K562 (cell line): Measurements from ENCODE around the gene SKAP2. TPM values are rescaled to one million over a fixed set of nuclear protein-coding genes. Genes with fewer than 3 reads are reported as not detected.

Experiments
- ATAC-seq: fragments of 200-7000 bp; cut with Tn5 transposase; 3 replicates; pipeline ENCODE4 v1.9.1; 2020; ENCODE audit warnings: moderate library complexity
- BruUV-seq: library from RNA; stranded (reverse); fragments of 400-500 nt; replicated peaks from 2 replicates; lab custom pipeline; 2021; lab: Mats Ljungman, UMichigan
- CTCF ChIA-PET: fragments of 300-600 bp; formaldehyde crosslinking; extraction: SDS; loops from one replicate; lab custom pipeline; 2021; ENCODE audit warnings: low intra/inter-chr PET ratio; lab: Yijun Ruan, JAX
- POLR2A ChIA-PET: fragments of 300-600, 350-650 bp; sonication (Branson Sonifier 250); formaldehyde crosslinking; extraction: SDS; loops from one replicate; lab custom pipeline; 2021; ENCODE audit warnings: antibody characterized with exemption, inconsistent platforms; lab: Yijun Ruan, JAX
- DNase-seq, 4 experiments: peaks; one replicate each; pipeline versions ENCODE4 v3.0.0 to v3.0.0-alpha.2; 2011 to 2018; ENCODE audit warnings: low spot score in 3 of 4, mixed read lengths in 3 of 4; ENCODE audit errors: extremely low read depth in 1 of 4
- FAIRE-seq: peaks from 2 replicates; lab custom pipeline; 2011; peaks lifted over from hg19 to GRCh38; lab: Jason Lieb, UNC
- H2AFZ ChIP-seq: 2 replicates; pipeline ENCODE4 v1.6.0; 2011; ENCODE audit warnings: low read depth, low read length, control low read depth, inconsistent platforms
- H3K27ac ChIP-seq: fragments of 200-600 bp; 3 replicates; pipeline ENCODE4 v1.8.0; 2011; ENCODE audit warnings: low read depth, mild to moderate bottlenecking, control low read depth, inconsistent platforms, low read length, moderate library complexity, mixed read lengths; ENCODE audit errors: extremely low read depth
- H3K27me3 ChIP-seq, 2 experiments: fragments of 300-600 bp in 1 of 2; 2 replicates in 1 of 2; 3 replicates in 1 of 2; pipeline versions ENCODE4 v1.6.0 to v1.8.0; 2011; ENCODE audit warnings: inconsistent platforms in 2 of 2, low read length in 2 of 2, mild to moderate bottlenecking in 1 of 2, mixed read lengths in 1 of 2, moderate library complexity in 1 of 2; ENCODE audit not compliant: control insufficient read depth in 2 of 2, insufficient read depth in 2 of 2
- H3K36me3 ChIP-seq: fragments of 300-600 bp; 3 replicates; pipeline ENCODE4 v1.8.0; 2011; ENCODE audit warnings: mild to moderate bottlenecking, low read length, inconsistent platforms; ENCODE audit not compliant: control insufficient read depth, insufficient read depth
- H3K4me1 ChIP-seq, 2 experiments: fragments of 200-600 bp in 1 of 2; replicated peaks in 1 of 2; 2 replicates in 1 of 2; 3 replicates in 1 of 2; pipeline versions ENCODE4 v1.5.1 to v1.8.0; 2011; ENCODE audit warnings: inconsistent platforms in 2 of 2, low read length in 2 of 2, mild to moderate bottlenecking in 1 of 2, mixed read lengths in 1 of 2, moderate library complexity in 1 of 2; ENCODE audit not compliant: control insufficient read depth in 2 of 2, insufficient read depth in 2 of 2
- H3K4me2 ChIP-seq: 2 replicates; pipeline ENCODE4 v1.6.1; 2011; ENCODE audit warnings: low read length, control low read depth, inconsistent platforms, mixed read lengths; ENCODE audit not compliant: insufficient read depth
- H3K4me3 ChIP-seq: fragments of 200-600 bp; sonication (generic), shearing (Covaris generic); 2 replicates; pipeline ENCODE4 v1.5.1; 2016; ENCODE audit warnings: control low read depth, inconsistent platforms
- H3K79me2 ChIP-seq: fragments of 200-600 bp; 3 replicates; pipeline ENCODE4 v1.8.0; 2011; ENCODE audit warnings: low read length, inconsistent platforms; ENCODE audit not compliant: control insufficient read depth, insufficient read depth
- H3K9ac ChIP-seq, 2 experiments: 2 replicates each; pipeline versions ENCODE4 v1.6.0 to v1.6.1; 2011; ENCODE audit warnings: low read depth in 2 of 2, low read length in 2 of 2, control low read depth in 1 of 2, inconsistent platforms in 1 of 2, mild to moderate bottlenecking in 1 of 2, mixed read lengths in 1 of 2; ENCODE audit not compliant: insufficient read depth in 1 of 2
- H3K9me1 ChIP-seq: one replicate; pipeline ENCODE4 v1.6.0; 2011; ENCODE audit warnings: inconsistent platforms, mild to moderate bottlenecking, low read length, moderate library complexity; ENCODE audit not compliant: control insufficient read depth, insufficient read depth
- H3K9me3 ChIP-seq: replicated peaks from 2 replicates; pipeline ENCODE4 v1.5.1; 2011; ENCODE audit warnings: low read depth, low read length, inconsistent platforms; ENCODE audit not compliant: control insufficient read depth, insufficient read depth
- H4K20me1 ChIP-seq: replicated peaks from 2 replicates; pipeline ENCODE4 v1.6.1; 2011; ENCODE audit warnings: low read length, inconsistent platforms, mixed read lengths; ENCODE audit not compliant: control insufficient read depth, insufficient read depth
- EP400 ChIP-seq: fragments of 450-650 bp; IDR thresholded peaks from 2 replicates; pipeline ENCODE4 v1.6.1; 2017; ENCODE audit warnings: antibody characterized with exemption, mild to moderate bottlenecking, moderate library complexity
- IRF2 ChIP-seq: sonication (generic); formaldehyde crosslinking; IDR thresholded peaks from 2 replicates; pipeline ENCODE4 v1.8.1; 2022; ENCODE audit warnings: mild to moderate bottlenecking, missing genetic modification reagents
- POLR2A ChIP-seq: fragments of 450-650 bp; conservative IDR thresholded peaks from 2 replicates; pipeline ENCODE4 v1.6.1; 2016
- POLR2B ChIP-seq: fragments of 450-650 bp; IDR thresholded peaks from 2 replicates; pipeline ENCODE4 v1.6.1; 2018; ENCODE audit warnings: low read depth; ENCODE audit not compliant: partially characterized antibody
- RBFOX2 ChIP-seq: fragments of 200-400 bp; formaldehyde crosslinking; IDR thresholded peaks from 2 replicates; pipeline ENCODE4 v1.6.1; 2017; ENCODE audit warnings: low read depth, mild to moderate bottlenecking, low read length, moderate library complexity
- SPI1 ChIP-seq: IDR thresholded peaks from 2 replicates; pipeline ENCODE4 v1.6.1; 2011; ENCODE audit warnings: low read depth, low read length, control low read depth, borderline replicate concordance
- TBP ChIP-seq: optimal IDR thresholded peaks from 2 replicates; pipeline ENCODE3; 2011; ENCODE audit warnings: low read depth, low read length, improper control_type of control experiment
- WGBS: fragments of 100-300 bp; shearing (Covaris generic); methylation state at CpG from one replicate; pipeline ENCODE4 v1.1.6; 2016; ENCODE audit warnings: low coverage, mixed read lengths; ENCODE audit not compliant: insufficient coverage; ENCODE audit errors: missing lambda C conversion rate; 5-methylcytosine and 5-hydroxymethylcytosine counted together
- in situ Hi-C: fragments of 300-500 bp; cut with MboI; formaldehyde crosslinking; loops from 4 replicates; pipeline ENCODE4 v1.15.0; 2018; ENCODE audit warnings: inconsistent platforms, mixed read lengths
- intact Hi-C: fragments of 100-400 bp; cut with micrococcal nuclease; formaldehyde crosslinking; loops from 2 replicates; pipeline ENCODE4 v1.14.2; 2022
- polyA plus RNA-seq, 8 experiments: library from polyadenylated mRNA; depleted of rRNA in 4 of 8; stranded (reverse) in 5 of 8; unstranded in 3 of 8; fragments of >200 nt; fragmentation: Nextera tagmentation in 2 of 8; fragmentation: Illumina TruSeq in 1 of 8; extraction: Ambion mirVana in 2 of 8; extraction: Trizol in 1 of 8; gene quantifications; 2 replicates each; pipeline versions ENCODE4 v1.2.1 to v1.2.3, GENCODE V29; 2011 to 2014; ENCODE audit warnings: inconsistent platforms in 1 of 8, missing spikeins in 1 of 8
- total RNA-seq, 7 experiments: library from RNA; depleted of rRNA in 6 of 7; stranded (reverse); fragments of >200 nt in 6 of 7; fragmentation: Illumina TruSeq in 2 of 7; extraction: Trizol in 2 of 7; gene quantifications; 2 replicates each; pipeline versions ENCODE4 v1.2.1 to v1.2.3, GENCODE V29; 2011 to 2021; ENCODE audit warnings: low replicate concordance in 1 of 7
- TF ChIP-seq, protein P1 (sequence below): fragments of 450-650 bp; IDR thresholded peaks from 2 replicates; pipeline ENCODE4 v1.6.1; 2016; ENCODE audit warnings: mild to moderate bottlenecking, moderate library complexity
- TF ChIP-seq, protein P2 (sequence below), 2 experiments: IDR thresholded peaks; 2 replicates each; pipeline ENCODE4 v1.6.1; 2011; ENCODE audit warnings: borderline replicate concordance in 1 of 2, control low read depth in 1 of 2, low read depth in 1 of 2, low read length in 1 of 2, mild to moderate bottlenecking in 1 of 2, mixed read lengths in 1 of 2, moderate library complexity in 1 of 2; ENCODE audit not compliant: insufficient read depth in 1 of 2, insufficient read length in 1 of 2, poor library complexity in 1 of 2, severe bottlenecking in 1 of 2; ENCODE audit errors: extremely low read depth in 1 of 2

Gene SKAP2
- total and polyA plus RNA-seq, 9 of the 15 experiments (the other 6 are each of a cell fraction or from before 2014, with no cell fraction given), result 4.2 to 11.7 (median 8.3) TPM

DNA sequence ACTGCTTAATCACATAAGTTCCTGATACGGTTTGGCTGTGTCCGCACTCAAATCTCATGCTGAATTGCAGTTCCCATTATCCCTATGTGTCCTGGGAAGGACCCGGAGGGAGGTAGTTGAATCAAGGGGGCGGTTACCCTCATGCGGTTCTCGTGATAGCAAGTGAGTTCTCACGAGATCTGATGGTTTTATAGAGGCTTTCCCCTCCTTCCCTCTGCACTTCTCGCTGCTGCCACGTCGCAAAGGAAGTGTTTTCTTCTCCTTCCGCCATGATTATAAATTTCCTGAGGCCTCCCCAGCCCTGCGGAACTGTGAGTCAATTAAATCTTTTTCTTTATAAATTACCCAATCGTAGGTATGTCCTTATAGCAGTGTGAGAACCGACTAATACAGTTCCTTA is 226.2 kb downstream of the SKAP2 start:
- Histone ChIP-seq H3K36me3 (peaks cover 6% of the 10 kb centered on the region; the same call in 2 of the 3 replicates), H4K20me1 (no peaks in the 10 kb centered on the region), H3K4me2 (peak overlapping the region; percentile 79), H3K27me3 (peaks cover 0 to 28% of the 10 kb centered on the region in 2 experiments; a peak in 4 of 5 replicates), H3K9me3 (no peaks in the 10 kb centered on the region; the same call in 1 of the 2 replicates), H3K4me3 (peak overlapping the region; percentile 37), H2AFZ (peak overlapping the region; percentile 74), H3K27ac (peak overlapping the region; percentile 21; the same call in 1 of the 3 replicates), H3K79me2 (0 out of 3 replicates have a peak, but pooled peaks cover 6% of the 10 kb centered on the region), H3K4me1 (no peaks in the 10 kb centered on the region), H3K9me1 (no peaks in the 10 kb centered on the region), H3K9ac (peak overlapping the region in 1 of 2 experiments; percentile 63; a peak in 3 of 4 replicates)
- ChIA-PET POLR2A (no interaction called here), CTCF (no interaction called here)
- intact Hi-C loops (no loop called here), in situ Hi-C loops (no loop called here)
- 5% methylated on average over 14 of the region's 14 CpGs for WGBS
- peak; percentile 42 for FAIRE-seq
- DNase-seq, result peak in 1 of 4 experiments; percentile 36
- peak; percentile 87 for ATAC-seq
- no TSS peak for BruUV-seq
- TF ChIP-seq POLR2A (peak; percentile 67), IRF2 (CRISPR knock-in tag) (no peak), RBFOX2 (peak; percentile 36), POLR2B (peak; percentile 52), TBP (peak; percentile 74), EP400 (peak; percentile 49), SPI1 (0 out of 2 replicates have a peak, but pooled peaks have one; percentile 20)
- TF ChIP-seq, protein P1, sequence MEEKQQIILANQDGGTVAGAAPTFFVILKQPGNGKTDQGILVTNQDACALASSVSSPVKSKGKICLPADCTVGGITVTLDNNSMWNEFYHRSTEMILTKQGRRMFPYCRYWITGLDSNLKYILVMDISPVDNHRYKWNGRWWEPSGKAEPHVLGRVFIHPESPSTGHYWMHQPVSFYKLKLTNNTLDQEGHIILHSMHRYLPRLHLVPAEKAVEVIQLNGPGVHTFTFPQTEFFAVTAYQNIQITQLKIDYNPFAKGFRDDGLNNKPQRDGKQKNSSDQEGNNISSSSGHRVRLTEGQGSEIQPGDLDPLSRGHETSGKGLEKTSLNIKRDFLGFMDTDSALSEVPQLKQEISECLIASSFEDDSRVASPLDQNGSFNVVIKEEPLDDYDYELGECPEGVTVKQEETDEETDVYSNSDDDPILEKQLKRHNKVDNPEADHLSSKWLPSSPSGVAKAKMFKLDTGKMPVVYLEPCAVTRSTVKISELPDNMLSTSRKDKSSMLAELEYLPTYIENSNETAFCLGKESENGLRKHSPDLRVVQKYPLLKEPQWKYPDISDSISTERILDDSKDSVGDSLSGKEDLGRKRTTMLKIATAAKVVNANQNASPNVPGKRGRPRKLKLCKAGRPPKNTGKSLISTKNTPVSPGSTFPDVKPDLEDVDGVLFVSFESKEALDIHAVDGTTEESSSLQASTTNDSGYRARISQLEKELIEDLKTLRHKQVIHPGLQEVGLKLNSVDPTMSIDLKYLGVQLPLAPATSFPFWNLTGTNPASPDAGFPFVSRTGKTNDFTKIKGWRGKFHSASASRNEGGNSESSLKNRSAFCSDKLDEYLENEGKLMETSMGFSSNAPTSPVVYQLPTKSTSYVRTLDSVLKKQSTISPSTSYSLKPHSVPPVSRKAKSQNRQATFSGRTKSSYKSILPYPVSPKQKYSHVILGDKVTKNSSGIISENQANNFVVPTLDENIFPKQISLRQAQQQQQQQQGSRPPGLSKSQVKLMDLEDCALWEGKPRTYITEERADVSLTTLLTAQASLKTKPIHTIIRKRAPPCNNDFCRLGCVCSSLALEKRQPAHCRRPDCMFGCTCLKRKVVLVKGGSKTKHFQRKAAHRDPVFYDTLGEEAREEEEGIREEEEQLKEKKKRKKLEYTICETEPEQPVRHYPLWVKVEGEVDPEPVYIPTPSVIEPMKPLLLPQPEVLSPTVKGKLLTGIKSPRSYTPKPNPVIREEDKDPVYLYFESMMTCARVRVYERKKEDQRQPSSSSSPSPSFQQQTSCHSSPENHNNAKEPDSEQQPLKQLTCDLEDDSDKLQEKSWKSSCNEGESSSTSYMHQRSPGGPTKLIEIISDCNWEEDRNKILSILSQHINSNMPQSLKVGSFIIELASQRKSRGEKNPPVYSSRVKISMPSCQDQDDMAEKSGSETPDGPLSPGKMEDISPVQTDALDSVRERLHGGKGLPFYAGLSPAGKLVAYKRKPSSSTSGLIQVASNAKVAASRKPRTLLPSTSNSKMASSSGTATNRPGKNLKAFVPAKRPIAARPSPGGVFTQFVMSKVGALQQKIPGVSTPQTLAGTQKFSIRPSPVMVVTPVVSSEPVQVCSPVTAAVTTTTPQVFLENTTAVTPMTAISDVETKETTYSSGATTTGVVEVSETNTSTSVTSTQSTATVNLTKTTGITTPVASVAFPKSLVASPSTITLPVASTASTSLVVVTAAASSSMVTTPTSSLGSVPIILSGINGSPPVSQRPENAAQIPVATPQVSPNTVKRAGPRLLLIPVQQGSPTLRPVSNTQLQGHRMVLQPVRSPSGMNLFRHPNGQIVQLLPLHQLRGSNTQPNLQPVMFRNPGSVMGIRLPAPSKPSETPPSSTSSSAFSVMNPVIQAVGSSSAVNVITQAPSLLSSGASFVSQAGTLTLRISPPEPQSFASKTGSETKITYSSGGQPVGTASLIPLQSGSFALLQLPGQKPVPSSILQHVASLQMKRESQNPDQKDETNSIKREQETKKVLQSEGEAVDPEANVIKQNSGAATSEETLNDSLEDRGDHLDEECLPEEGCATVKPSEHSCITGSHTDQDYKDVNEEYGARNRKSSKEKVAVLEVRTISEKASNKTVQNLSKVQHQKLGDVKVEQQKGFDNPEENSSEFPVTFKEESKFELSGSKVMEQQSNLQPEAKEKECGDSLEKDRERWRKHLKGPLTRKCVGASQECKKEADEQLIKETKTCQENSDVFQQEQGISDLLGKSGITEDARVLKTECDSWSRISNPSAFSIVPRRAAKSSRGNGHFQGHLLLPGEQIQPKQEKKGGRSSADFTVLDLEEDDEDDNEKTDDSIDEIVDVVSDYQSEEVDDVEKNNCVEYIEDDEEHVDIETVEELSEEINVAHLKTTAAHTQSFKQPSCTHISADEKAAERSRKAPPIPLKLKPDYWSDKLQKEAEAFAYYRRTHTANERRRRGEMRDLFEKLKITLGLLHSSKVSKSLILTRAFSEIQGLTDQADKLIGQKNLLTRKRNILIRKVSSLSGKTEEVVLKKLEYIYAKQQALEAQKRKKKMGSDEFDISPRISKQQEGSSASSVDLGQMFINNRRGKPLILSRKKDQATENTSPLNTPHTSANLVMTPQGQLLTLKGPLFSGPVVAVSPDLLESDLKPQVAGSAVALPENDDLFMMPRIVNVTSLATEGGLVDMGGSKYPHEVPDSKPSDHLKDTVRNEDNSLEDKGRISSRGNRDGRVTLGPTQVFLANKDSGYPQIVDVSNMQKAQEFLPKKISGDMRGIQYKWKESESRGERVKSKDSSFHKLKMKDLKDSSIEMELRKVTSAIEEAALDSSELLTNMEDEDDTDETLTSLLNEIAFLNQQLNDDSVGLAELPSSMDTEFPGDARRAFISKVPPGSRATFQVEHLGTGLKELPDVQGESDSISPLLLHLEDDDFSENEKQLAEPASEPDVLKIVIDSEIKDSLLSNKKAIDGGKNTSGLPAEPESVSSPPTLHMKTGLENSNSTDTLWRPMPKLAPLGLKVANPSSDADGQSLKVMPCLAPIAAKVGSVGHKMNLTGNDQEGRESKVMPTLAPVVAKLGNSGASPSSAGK, result no peak; the same call in 1 of the 2 replicates
- TF ChIP-seq, protein P2, sequence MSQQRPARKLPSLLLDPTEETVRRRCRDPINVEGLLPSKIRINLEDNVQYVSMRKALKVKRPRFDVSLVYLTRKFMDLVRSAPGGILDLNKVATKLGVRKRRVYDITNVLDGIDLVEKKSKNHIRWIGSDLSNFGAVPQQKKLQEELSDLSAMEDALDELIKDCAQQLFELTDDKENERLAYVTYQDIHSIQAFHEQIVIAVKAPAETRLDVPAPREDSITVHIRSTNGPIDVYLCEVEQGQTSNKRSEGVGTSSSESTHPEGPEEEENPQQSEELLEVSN (IDR thresholded peaks at IDR 0.05; ENCODE audit: borderline replicate concordance in 1 of 2, extremely low read depth in 1 of 2, insufficient read depth in 1 of 2, insufficient read length in 1 of 2, low read depth in 1 of 2, low read length in 1 of 2, poor library complexity in 1 of 2, severe bottlenecking in 1 of 2), result no peak
